ENCODE data around the gene RHOT1.
A peak's percentile ranks its signal among the peaks of the same experiment; 100 is the strongest.
"Not testable (repeated sequence)": the region's sequence is repeated elsewhere in the genome, so short reads cannot be mapped to it uniquely, and the experiment has no call there.

The RHOT1 gene

DNA sequence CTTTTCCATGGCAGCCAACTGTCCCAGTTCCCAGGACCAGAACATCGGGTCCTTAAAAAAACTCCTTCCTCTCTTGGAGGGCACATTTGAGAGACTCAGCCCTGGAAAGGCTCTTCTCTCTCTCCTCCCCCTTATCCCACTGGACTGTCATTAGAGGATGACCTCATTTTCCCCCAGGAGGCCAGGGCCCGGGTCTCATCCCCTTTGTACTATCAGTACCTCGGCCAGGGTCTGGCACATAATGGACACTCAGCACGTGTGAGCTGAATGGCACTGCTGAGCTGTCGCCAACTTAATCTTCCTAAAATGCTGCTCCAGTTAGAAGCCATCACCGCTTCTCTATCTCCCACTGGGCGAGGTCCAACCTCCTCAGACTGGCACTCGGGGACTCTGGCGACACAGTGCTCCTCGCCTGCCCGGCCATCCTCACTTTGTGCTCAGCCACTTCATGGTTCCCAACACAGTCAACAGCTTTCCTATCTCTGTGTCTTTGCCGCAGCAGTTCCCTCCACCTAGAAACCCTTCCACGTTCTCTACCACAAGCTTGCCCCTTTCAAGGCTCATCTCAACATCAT, 119.7 kb downstream of the RHOT1 start:
- ATAC-seq, result no peak

GRCh38 chr17:32263515-32263914, 121.2 kb downstream of the RHOT1 start:
- DNase-seq (ENCODE audit: low spot score in 2 of 2); H3K4me3 Mint-ChIP-seq; H3K36me3 Mint-ChIP-seq; H3K9me3 Mint-ChIP-seq; ATAC-seq; H3K27ac Mint-ChIP-seq: not testable (repeated sequence)
- peaks cover 26% of the 10 kb centered on the region for H3K4me1 Mint-ChIP-seq

More for the DNA sequence above, 119.7 kb downstream of the RHOT1 start:
- no peak for DNase-seq (ENCODE audit: low spot score in 2 of 2)
- Mint-ChIP-seq H3K4me1 (peaks cover 14% of the 10 kb centered on the region), H3K9me3 (no peaks in the 10 kb centered on the region), H3K4me3 (no peak overlapping the region), H3K36me3 (no peaks in the 10 kb centered on the region), H3K27ac (no peak overlapping the region)

GRCh38 chr17:32264140-32264799, 122.0 kb downstream of the RHOT1 start:
- Mint-ChIP-seq H3K4me3 (peak overlapping the region; percentile 58), H3K36me3 (no peaks in the 10 kb centered on the region), H3K9me3 (no peaks in the 10 kb centered on the region), H3K27ac (no peak overlapping the region), H3K4me1 (peaks cover 30% of the 10 kb centered on the region)
- DNase-seq (ENCODE audit: low spot score in 2 of 2) (no peak), ATAC-seq (no peak)

- Mint-ChIP-seq H3K4me3 (peak overlapping the region; percentile 58), H3K9me3 (no peaks in the 10 kb centered on the region), H3K27ac (no peak overlapping the region), H3K4me1 (peaks cover 30% of the 10 kb centered on the region), H3K36me3 (no peaks in the 10 kb centered on the region)
- ATAC-seq (no peak), DNase-seq (ENCODE audit: low spot score in 2 of 2) (no peak)
Measured at GRCh38 chr17:32264823-32265191, 122.5 kb downstream of the RHOT1 start.

- Mint-ChIP-seq H3K9me3 (no peaks in the 10 kb centered on the region), H3K27ac (peak within 1 kb of the TSS; percentile 32), H3K4me3 (peak within 1 kb of the TSS; percentile 69), H3K4me1 (peaks cover 30% of the 10 kb centered on the region), H3K36me3 (no peaks in the 10 kb centered on the region)
- DNase-seq (ENCODE audit: low spot score in 2 of 2), result no peak
- peak; percentile 39 for ATAC-seq
Measured at GRCh38 chr17:32265192-32265923, 123.1 kb downstream of the RHOT1 start, which contains the start of gene RHBDL3. Gene RHBDL3 (plus strand): TSS chr17:32265832. CDS start chr17:32266190, 358 bp downstream.

- DNase-seq (ENCODE audit: low spot score in 2 of 2), result no peak
- peak overlapping the region; percentile 69 for H3K4me3 Mint-ChIP-seq
- H3K9me3 Mint-ChIP-seq, result no peaks in the 10 kb centered on the region
- ATAC-seq, result no peak
- peaks cover 30% of the 10 kb centered on the region for H3K4me1 Mint-ChIP-seq
- H3K27ac Mint-ChIP-seq, result no peak overlapping the region
- H3K36me3 Mint-ChIP-seq, result no peaks in the 10 kb centered on the region
Measured at GRCh38 chr17:32266051-32266388, 123.7 kb downstream of the RHOT1 start.

DNA sequence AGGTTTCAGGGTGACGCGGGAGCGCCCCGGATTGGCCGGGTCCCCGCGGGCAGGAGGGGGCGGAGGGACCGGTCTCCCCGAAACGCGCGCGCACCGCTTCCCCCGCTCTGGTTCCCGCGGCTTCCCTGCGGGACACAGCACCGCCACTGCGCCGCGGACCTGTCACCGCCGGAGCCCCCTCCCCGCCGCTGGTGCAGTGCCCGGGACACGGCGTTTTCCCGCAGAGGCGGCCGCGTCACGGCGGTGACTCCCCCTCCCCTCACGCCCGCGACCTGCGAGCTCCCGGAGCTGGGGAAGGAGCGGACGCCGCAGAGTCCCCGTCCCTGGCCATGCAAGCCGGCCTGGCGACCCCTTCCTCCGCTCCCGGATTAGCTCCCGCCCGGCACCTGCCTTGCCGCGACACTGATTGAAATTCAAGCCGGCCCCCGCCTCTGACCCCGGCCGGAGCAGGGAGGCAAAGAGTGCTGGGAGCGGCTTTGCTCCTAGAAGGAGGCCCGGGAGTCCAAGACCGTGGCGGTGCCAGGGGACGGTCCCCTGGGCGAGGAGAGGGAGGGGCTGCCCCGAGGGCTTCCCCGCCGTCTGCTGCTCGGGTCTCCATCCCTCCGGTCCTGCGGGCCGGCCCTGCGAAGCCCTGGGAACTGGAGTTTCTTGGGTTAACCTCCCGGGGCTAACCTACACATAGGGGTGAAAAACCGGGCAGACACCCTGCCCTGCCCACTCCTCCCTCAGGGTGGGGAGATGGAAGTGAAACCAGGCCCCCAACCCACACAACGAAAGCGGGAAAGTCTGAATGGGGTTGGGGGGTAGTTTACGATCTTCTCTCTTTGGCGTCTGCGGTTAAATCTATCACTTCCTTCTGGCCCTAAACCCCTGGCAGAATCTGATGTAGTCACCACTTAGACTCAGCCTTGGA, 124.3 kb downstream of the RHOT1 start:
- peak overlapping the region; percentile 69 for H3K4me3 Mint-ChIP-seq
- H3K4me1 Mint-ChIP-seq, result peaks cover 30% of the 10 kb centered on the region
- no peaks in the 10 kb centered on the region for H3K9me3 Mint-ChIP-seq
- peak in 1 of 2 donors; percentile 57 for DNase-seq (ENCODE audit: low spot score in 2 of 2)
- peak; percentile 44 for ATAC-seq
- no peaks in the 10 kb centered on the region for H3K36me3 Mint-ChIP-seq
- peak overlapping the region; percentile 32 for H3K27ac Mint-ChIP-seq

DNA sequence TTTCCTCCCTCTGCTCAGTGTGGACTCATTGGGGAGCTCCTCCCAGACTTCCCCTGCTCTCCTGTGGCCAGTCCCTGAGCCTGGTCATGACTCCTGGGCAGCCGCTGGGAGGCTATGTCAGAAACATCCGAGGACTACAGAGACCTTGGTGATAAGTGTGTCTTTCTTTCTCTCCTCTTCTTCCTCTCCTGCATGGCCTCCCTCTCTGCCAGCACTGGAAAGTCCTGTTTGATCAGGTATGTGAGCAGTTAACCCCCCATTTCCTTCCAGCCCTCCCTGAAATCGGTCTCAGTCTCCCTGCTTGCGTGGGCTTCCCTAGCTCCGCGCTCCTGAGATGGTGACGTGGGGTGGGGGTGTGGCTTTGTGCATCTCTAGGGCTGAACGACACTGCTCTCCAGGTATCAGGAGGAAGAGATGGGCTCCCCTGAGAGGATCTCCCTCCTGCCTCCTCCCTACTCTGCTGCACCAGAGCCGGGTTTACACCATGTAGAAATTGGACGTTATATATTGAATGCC, 125.4 kb downstream of the RHOT1 start:
- DNase-seq (ENCODE audit: low spot score in 2 of 2), result no peak
- Mint-ChIP-seq H3K9me3 (no peaks in the 10 kb centered on the region), H3K27ac (no peak overlapping the region), H3K36me3 (no peaks in the 10 kb centered on the region), H3K4me3 (peak overlapping the region; percentile 69), H3K4me1 (peaks cover 30% of the 10 kb centered on the region)
- no peak for ATAC-seq

- ATAC-seq, result no peak
- Mint-ChIP-seq H3K4me3 (no peak overlapping the region), H3K4me1 (peaks cover 30% of the 10 kb centered on the region), H3K9me3 (no peaks in the 10 kb centered on the region), H3K36me3 (no peaks in the 10 kb centered on the region), H3K27ac (no peak overlapping the region)
- no peak for DNase-seq (ENCODE audit: low spot score in 2 of 2)
Measured at GRCh38 chr17:32268734-32269288, 126.5 kb downstream of the RHOT1 start.

GRCh38 chr17:32269377-32269776, 127.1 kb downstream of the RHOT1 start:
- no peak for DNase-seq (ENCODE audit: low spot score in 2 of 2)
- Mint-ChIP-seq H3K4me3 (no peak overlapping the region), H3K27ac (no peak overlapping the region), H3K4me1 (peaks cover 30% of the 10 kb centered on the region), H3K9me3 (no peaks in the 10 kb centered on the region), H3K36me3 (no peaks in the 10 kb centered on the region)
- no peak for ATAC-seq

DNA sequence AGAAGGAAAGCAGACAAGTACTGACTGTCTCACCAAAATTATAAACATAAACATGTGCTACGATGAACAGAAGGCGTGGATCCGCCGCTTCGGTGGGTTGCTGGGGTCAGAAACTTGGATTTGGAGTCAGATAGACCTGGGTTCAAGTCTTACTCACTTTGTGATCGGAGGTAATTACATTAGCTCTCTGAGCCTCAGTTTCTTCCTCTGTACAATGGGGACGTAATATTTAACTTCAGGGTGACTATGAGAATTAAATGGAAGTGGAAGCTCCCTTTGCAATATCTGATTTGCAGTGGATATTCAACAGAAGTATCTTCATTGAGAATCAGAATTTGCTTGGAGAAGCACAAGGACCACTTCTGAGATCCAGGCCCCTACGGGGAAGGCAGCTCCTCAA, 129.5 kb downstream of the RHOT1 start:
- no peak for ATAC-seq
- Mint-ChIP-seq H3K9me3 (no peaks in the 10 kb centered on the region), H3K4me1 (peaks cover 18% of the 10 kb centered on the region), H3K4me3 (no peak overlapping the region), H3K36me3 (no peaks in the 10 kb centered on the region), H3K27ac (no peak overlapping the region)
- no peak for DNase-seq (ENCODE audit: low spot score in 2 of 2)

DNA sequence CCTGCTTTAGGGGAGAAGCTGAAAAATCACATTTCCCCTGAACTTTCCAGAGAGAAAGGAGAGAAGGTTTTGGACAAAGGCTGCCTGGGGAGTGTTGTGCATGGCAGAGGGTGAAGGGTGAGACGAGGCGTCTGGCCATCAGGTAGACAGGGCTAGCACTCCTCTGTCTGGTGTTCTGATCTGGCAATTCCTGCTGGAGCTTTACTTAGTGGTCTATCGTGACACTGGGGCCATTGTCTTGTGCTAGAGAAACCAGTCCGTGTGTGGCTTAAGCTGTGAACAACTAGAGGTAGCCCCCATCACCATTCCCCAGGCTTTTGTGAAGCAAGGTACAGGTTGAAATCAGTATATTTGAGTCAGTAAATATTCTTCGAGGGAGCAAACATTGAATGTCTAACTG, 131.8 kb downstream of the RHOT1 start:
- Mint-ChIP-seq H3K4me1 (no peaks in the 10 kb centered on the region), H3K9me3 (no peaks in the 10 kb centered on the region), H3K27ac (no peak overlapping the region), H3K36me3 (no peaks in the 10 kb centered on the region), H3K4me3 (no peak overlapping the region)
- ATAC-seq (no peak), DNase-seq (ENCODE audit: low spot score in 2 of 2) (no peak)

- Mint-ChIP-seq H3K4me1 (no peaks in the 10 kb centered on the region), H3K9me3 (no peaks in the 10 kb centered on the region), H3K27ac (no peak overlapping the region), H3K36me3 (no peaks in the 10 kb centered on the region), H3K4me3 (no peak overlapping the region)
- ATAC-seq, result no peak
- DNase-seq (ENCODE audit: low spot score in 2 of 2), result no peak
Measured at GRCh38 chr17:32274643-32275042, 132.3 kb downstream of the RHOT1 start.
